HG03520 (cell line): ENCODE results near the gene MROH9.

Source experiments
- ATAC-seq: cut with Tn5 transposase; IDR thresholded peaks from one replicate; pipeline ENCODE4 v1.9.1; 2021; ENCODE audit warnings: mild to moderate bottlenecking, moderate library complexity; ENCODE audit not compliant: unreplicated experiment

Gene MROH9

DNA sequence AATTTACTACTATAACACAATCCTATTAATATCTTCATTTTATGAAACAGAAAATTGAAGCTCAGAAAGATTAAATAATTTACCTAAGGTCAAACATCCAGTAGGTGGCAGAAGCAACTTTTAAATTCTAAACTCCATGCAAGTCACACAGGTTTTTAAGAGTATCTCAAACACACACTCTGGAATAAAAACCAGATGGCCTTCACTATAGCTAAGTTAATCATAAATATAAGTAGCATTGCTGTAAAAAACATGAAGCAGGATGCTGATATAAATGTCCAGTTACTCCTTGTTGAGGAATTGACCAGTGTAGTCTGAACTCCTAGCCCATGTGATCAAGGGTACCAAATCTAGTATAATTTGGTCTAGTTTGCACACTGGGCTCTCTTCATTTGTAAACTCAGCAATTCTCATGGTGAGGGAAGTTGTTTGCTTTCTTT is 146.0 kb downstream of the MROH9 start:
- ATAC-seq, result no peak

GRCh38 chr1:171081763-171082201 is 146.4 kb downstream of the MROH9 start:
- ATAC-seq, result no peak

- no peak for ATAC-seq
Measured at GRCh38 chr1:171082606-171083005, 147.3 kb downstream of the MROH9 start.

DNA sequence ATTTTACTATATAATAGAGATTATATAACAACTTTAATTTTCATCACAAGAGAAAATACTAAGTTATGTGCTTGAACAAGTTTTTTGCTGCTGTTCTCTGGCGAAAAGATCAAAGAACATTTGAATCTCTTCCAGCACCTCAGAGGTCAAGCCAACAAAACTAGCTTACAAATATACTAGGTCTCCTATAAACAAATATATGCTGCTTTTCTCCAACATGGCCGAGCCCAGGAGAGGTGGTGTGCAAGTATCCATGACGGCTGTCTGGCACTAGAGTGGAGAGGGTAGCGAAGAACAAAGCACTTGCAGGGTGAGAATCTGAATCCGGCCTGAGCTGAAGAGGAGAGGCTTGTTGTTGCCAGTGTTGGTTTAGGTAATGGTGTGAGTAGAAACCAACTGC is 147.9 kb downstream of the MROH9 start:
- ATAC-seq, result no peak

DNA sequence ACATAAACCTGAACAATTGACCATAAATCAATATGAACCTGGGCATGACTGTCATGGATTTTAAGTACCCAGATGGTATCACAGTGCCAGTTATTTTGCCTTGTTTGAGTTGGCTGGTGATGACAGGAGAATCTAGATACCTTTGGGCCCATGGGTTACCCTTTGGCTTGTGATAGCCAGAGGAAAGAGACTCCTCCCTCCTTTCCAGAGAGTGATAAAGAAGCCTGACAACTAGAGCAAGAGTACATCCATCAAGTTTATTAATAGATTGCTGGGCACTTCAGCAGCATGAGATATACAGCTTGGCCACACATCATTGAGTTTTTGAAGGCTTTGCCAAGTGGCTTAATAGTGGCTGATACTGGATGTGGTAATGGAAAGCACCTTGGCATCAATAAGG is 148.8 kb downstream of the MROH9 start:
- no peak for ATAC-seq

GRCh38 chr1:171084870-171085269 is 149.5 kb downstream of the MROH9 start:
- no peak for ATAC-seq

- ATAC-seq, result no peak
Measured at GRCh38 chr1:171087896-171088295, 152.6 kb downstream of the MROH9 start.

GRCh38 chr1:171090604-171091003 is 155.3 kb downstream of the MROH9 start, which contains the start of gene FMO3:
FMO3 (plus strand) TSS chr1:171090905; CDS start chr1:171092659, 1,754 bp downstream.
- ATAC-seq, result no peak

GRCh38 chr1:171103862-171104261 is 168.5 kb downstream of the MROH9 start:
- no peak for ATAC-seq

GRCh38 chr1:171107262-171107940 is 172.1 kb downstream of the MROH9 start:
- ATAC-seq, result no peak

- no peak for ATAC-seq
Measured at GRCh38 chr1:171107969-171108368, 172.6 kb downstream of the MROH9 start.

- ATAC-seq, result no peak
Measured at GRCh38 chr1:171109966-171110365, 174.6 kb downstream of the MROH9 start.

DNA sequence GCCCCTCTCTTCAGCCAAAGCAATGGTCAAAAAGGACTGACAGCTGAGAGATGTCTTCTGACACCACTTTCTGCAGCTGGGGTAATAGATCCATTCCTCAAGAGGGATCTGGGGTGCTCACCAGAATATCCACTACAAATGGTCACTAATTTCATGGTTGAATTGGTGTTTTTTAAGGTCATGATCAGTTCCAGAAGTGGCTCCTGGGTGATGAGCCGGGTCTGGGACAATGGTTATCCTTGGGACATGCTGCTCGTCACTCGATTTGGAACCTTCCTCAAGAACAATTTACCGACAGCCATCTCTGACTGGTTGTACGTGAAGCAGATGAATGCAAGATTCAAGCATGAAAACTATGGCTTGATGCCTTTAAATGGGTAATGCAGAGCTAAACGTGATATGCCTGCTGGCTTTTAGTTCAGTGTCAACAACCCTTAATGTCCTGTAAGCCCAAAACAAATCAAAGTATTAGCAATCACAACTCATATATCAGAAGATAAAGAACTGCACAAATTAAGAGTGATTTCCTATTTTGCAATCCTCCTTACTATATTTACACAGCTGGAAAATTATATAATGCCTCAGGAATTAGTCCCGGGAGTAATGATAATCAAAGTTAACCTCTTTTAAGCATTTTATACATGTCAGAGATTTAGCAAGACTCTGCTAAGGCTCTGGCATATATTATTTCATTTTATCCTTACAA is 175.4 kb downstream of the MROH9 start:
- ATAC-seq, result no peak

DNA sequence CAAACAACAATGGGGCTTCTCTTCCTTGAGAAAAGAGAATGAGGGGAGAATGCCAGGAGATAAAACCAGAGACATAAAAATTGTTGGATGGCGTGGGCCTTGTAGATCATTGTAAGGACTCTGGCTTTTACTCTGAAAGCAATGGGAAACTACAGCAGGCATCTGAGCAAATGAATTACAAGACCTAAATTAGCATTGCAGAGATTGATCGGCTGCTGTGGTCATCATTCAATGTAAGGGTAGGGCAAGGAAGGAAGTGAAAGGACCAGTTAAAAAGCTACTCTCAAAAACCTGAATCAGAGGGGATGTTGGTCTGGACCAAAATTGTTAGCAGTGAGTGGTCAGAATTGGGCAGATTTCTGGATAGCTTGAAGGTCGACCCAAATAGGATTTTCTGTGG is 176.8 kb downstream of the MROH9 start:
- no peak for ATAC-seq

DNA sequence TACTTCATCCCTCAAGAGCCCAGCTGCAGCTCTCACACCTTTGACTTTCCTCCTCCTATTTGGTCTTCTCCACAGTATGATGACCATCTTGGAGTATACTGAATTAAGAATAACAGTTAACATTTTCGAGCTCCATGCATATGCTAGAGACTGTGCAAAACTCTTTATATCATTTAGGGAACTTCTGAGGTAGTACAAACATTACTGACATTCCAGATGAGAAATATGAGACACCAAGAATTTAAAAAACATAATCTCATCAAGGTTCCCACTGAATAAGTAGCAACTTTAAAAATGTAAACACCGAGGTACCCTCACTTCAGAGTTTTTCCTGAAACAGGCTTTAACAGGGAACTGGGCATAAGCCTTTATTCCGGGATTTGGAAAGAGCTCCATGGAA is 178.0 kb downstream of the MROH9 start:
- ATAC-seq, result no peak
